ENCODE data around the gene GOLGA8A.
"Not testable (repeated sequence)": the region's sequence is repeated elsewhere in the genome, so short reads cannot be mapped to it uniquely, and the experiment has no call there.

The GOLGA8A gene

DNA sequence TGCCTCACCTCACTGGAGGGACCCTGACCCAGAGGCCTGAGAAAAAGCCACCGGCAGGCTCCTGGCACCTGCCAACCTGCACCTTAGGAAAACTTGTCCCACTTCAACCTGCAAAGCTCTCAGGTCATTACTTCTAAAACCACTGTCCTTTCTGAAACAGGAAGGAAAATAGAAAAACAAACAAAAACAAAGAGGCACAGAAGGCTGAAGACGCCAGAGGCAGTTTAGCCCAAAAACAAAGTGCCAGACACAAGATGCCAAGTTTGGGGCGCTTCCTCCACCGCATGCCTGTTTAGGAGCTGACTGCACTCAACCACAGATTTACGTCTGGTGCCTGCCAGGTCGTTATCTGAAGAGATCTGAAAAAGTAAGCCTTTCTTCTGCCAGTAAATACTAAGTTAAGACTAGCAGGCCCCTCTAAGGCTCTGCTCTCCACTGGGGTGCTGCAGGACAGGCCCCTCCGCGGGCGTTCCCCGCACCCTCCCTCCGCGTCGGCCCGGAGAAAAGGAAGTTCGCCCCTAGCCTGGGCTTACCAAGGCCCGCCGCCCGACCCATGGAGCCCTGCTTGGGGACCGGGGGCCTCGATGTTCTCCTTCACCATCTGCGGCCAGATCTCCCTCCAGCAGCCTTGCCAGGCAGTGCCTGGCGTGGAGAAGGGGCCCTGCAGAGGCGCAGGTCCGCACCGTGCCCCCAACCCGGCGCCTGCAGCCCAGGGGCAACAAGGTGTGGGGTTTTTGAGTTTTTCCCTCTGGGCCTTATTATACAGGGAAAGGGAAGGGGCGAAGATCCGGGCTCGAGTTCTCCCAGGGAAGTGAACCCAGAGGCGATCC is 1.3 kb downstream of the GOLGA8A start:
- peak overlapping the region; percentile 53 for H3K4me3 ChIP-seq (ENCODE audit: low read depth, low read length)
- no peak for DNase-seq (ENCODE audit: low read depth)
- TF ChIP-seq, protein P1, sequence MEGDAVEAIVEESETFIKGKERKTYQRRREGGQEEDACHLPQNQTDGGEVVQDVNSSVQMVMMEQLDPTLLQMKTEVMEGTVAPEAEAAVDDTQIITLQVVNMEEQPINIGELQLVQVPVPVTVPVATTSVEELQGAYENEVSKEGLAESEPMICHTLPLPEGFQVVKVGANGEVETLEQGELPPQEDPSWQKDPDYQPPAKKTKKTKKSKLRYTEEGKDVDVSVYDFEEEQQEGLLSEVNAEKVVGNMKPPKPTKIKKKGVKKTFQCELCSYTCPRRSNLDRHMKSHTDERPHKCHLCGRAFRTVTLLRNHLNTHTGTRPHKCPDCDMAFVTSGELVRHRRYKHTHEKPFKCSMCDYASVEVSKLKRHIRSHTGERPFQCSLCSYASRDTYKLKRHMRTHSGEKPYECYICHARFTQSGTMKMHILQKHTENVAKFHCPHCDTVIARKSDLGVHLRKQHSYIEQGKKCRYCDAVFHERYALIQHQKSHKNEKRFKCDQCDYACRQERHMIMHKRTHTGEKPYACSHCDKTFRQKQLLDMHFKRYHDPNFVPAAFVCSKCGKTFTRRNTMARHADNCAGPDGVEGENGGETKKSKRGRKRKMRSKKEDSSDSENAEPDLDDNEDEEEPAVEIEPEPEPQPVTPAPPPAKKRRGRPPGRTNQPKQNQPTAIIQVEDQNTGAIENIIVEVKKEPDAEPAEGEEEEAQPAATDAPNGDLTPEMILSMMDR (conservative IDR thresholded peaks at IDR 0.05; ENCODE audit: low read depth, low read length), result no peak

GRCh38 chr15:34435658-34436057 is 1.9 kb downstream of the GOLGA8A start:
- TF ChIP-seq, protein P1 (conservative IDR thresholded peaks at IDR 0.05; ENCODE audit: low read depth, low read length), result no peak
- H3K4me3 ChIP-seq (ENCODE audit: low read depth, low read length), result no peak overlapping the region
- DNase-seq (ENCODE audit: low read depth), result no peak

DNA sequence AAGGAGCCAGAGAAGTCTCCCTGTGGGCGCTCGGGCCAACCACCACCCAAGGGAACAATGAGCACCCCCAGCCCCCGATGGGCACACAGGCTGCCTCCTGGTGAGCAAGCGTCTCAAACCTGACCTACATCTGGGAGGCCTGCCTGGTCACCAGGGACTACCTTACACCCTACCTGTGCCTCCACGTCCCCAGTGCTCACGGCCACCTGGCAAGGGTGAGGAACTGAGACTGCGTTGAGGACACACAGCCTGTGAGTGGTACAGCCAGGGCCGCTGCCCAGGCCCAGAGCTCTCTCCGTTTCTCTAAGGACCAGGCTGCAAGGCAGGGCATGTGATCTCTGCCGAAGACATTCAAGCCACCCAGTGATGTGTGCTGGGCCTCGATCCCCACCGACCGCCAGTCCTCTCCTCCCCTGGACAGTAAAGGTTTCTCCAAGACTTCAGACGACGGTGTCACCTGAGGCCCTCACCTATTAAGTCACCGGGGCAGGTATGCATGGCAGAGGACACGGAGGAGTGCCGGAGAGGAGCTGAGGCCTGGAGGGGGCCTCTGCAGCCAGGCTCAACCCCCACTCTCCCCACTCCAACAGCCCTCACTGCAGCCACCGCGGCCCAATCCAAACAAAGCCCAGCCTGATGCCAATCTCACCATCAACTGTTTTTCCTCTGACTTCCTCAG is 2.8 kb downstream of the GOLGA8A start:
- DNase-seq (ENCODE audit: low read depth), result no peak
- no peak overlapping the region for H3K4me3 ChIP-seq (ENCODE audit: low read depth, low read length)
- TF ChIP-seq, protein P1 (conservative IDR thresholded peaks at IDR 0.05; ENCODE audit: low read depth, low read length), result no peak

DNA sequence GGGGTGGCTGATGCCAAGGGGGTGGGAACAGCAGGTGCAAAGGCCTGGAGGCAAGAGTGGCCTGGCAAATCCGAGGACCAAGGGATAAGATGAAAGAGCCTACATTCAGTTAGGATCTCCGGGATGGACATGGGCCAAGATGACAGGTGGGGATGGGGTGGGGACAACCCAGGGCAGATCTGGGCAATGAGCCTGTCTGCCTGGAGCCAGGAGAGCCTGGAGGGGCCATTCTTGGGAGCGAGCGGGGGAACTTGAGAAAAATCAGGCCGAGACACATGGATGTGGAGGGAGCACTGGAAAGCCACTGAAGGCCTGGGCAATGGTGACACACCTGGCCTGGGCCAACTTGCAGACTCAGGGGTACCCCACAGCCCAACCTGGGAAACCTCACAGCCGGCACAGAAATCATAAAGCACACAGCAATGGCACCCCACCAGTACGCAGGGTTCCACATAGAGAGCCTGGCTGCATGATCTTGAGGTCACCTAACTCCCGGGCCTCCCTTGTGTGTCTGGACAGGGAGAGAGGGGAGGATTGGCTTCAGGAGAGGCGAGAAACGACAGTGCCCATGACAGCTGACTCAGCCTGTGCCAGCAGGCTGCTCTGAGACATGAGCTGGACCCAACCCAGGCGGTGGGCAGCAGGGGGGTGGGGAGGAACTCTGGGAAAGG is 3.5 kb downstream of the GOLGA8A start:
- not testable (repeated sequence) for H3K4me3 ChIP-seq (ENCODE audit: low read depth, low read length); DNase-seq (ENCODE audit: low read depth)

DNA sequence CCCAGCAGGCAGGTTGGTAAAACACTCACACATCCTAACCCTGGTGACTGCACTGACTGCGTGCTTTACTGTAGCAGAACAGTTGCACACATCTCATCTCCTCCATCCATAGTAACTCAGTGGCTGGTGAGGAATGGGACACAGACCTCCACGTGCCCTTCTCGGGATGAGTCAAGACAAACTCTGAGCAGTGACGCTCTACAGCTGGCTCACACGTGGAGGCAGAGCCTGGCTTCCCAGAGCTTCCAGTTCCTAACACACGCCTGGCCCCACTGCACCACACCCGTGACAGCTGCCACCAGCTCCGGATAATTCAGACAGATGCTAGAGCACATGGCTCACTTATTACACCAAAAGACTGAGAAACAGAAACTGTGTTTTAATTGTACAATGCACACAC is 7.0 kb downstream of the GOLGA8A start:
- not testable (repeated sequence) for DNase-seq (ENCODE audit: low read depth); H3K4me3 ChIP-seq (ENCODE audit: low read depth, low read length)

DNA sequence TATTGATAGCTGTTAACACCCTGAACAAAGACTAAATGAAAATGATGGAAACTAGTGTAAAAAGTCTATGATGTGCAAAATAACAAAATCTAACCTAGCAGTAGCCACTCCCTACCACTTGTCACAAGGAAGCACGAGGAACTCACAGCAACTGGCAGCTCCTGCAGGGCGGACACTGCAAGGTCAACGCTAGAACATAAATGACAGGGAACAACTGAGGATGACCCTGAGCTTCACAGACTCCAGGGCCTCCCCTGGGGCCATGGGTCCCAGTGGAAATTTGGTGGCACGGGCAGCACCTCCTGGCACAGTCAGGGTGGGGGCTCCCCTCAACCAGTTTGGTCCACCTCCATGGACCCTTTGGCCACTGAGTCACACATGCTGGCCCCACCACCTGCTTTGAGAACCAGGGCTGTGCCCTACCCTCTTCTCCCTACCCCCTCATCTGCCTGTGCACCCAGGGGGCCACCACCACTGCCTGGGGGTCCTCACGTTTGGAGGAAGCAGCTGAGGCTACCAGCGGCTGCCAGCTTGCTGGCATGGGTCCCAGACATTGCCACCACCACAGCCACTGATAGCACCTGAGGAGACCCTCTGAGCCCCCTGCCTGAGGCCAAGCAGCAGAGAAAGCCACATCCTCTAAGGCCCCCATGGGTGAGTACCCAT is 14.1 kb downstream of the GOLGA8A start:
- not testable (repeated sequence) for DNase-seq (ENCODE audit: low read depth); H3K4me3 ChIP-seq (ENCODE audit: low read depth, low read length)

- not testable (repeated sequence) for DNase-seq (ENCODE audit: low read depth); H3K4me3 ChIP-seq (ENCODE audit: low read depth, low read length)
Measured at GRCh38 chr15:34420953-34421352, 16.7 kb downstream of the GOLGA8A start.

GRCh38 chr15:34418435-34418834 is 19.2 kb downstream of the GOLGA8A start:
- not testable (repeated sequence) for DNase-seq (ENCODE audit: low read depth); H3K4me3 ChIP-seq (ENCODE audit: low read depth, low read length)

DNA sequence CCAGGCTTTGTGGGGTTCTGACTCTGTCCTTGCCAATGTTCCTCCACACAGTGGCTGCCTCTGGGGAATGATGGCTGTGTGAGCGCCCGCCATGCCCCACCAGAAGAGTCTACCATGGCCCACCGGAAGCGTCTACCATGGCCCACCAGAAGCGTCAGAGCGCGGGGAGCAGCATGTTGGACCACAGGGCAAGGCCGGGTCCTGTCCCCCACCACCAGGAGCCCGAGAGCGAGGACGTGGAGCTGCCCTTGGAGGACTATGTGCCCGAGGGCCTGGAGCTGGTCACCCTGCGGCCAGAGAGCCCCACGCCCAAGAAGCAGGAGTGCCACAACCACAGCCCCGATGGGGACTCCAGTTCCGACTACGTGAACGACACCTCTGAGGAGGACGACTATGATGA is 28.1 kb downstream of the GOLGA8A start:
- not testable (repeated sequence) for DNase-seq (ENCODE audit: low read depth); H3K4me3 ChIP-seq (ENCODE audit: low read depth, low read length)

GRCh38 chr15:34408973-34409372 is 28.6 kb downstream of the GOLGA8A start:
- DNase-seq (ENCODE audit: low read depth), result not testable (repeated sequence)

GRCh38 chr15:34403899-34404298 is 33.7 kb downstream of the GOLGA8A start:
- not testable (repeated sequence) for DNase-seq (ENCODE audit: low read depth); H3K4me3 ChIP-seq (ENCODE audit: low read depth, low read length)

More at GRCh38 chr15:34408973-34409372, 28.6 kb downstream of the GOLGA8A start:
- H3K4me3 ChIP-seq (ENCODE audit: low read depth, low read length), result not testable (repeated sequence)

DNA sequence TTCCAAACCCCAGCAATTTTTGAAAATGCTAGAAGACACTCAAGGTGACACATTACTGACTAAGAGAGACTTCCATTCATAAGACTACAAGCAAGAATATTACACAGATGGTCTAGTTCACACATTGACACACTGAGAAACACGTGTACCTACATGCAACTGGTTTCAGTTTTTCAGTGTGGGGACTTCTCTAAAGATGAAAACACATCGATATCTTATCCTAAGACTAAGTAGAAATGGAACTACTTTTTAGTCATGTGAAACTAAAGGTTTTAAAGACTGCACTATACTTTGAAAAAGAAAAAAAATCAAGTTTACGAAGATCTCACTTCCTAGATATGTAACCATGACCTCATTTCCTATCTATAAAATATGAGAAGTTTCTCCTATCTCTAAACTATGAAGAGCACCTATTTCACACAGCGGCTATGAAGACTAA is 34.4 kb downstream of the GOLGA8A start:
- H3K4me3 ChIP-seq (ENCODE audit: low read depth, low read length); DNase-seq (ENCODE audit: low read depth): not testable (repeated sequence)

GRCh38 chr15:34397637-34398259 is 39.9 kb downstream of the GOLGA8A start:
- H3K4me3 ChIP-seq (ENCODE audit: low read depth, low read length); DNase-seq (ENCODE audit: low read depth): not testable (repeated sequence)

DNA sequence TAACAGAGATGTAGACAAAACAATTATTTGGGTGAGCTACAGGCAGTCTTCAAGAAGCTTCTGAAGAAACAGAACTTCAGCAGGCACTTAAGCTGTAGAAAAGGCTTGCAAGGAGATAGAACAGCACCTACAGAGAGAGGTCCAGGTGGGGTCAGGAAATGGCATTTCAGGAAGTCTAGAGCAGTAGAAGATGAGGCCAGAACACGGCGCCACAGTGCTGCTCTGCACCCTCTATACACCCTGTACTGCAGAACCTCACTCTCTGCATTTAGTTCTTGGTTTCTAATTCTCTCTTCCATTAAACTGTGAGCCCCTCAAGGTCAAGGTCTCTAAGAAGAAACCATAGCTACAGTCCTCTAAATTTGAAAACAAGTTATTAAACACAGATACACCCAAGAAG is 44.6 kb downstream of the GOLGA8A start:
- H3K4me3 ChIP-seq (ENCODE audit: low read depth, low read length); DNase-seq (ENCODE audit: low read depth): not testable (repeated sequence)
